Glutamatergic neuron (in vitro differentiated cells): ENCODE measurements around the gene ADRA2B. TPM values are rescaled to one million over a fixed set of nuclear protein-coding genes. Genes with fewer than 3 reads are reported as not detected.
"Not testable (repeated sequence)": the region's sequence is repeated elsewhere in the genome, so short reads cannot be mapped to it uniquely, and the experiment has no call there.

Experiments
- DNase-seq: peaks from one replicate; pipeline ENCODE4 v3.0.0; 2022
- H3K27ac Mint-ChIP-seq: one replicate; pipeline ENCODE4 v1.8.0; 2020; ENCODE audit warnings: mild to moderate bottlenecking, mixed read lengths, inconsistent platforms; ENCODE audit not compliant: unreplicated experiment
- H3K27me3 Mint-ChIP-seq: one replicate; pipeline ENCODE4 v1.8.0; 2020; ENCODE audit warnings: mild to moderate bottlenecking, moderate library complexity, mixed read lengths, inconsistent platforms; ENCODE audit not compliant: unreplicated experiment
- H3K36me3 Mint-ChIP-seq: one replicate; pipeline ENCODE4 v1.8.0; 2020; ENCODE audit warnings: mild to moderate bottlenecking, mixed read lengths, inconsistent platforms; ENCODE audit not compliant: unreplicated experiment
- H3K4me1 Mint-ChIP-seq: one replicate; pipeline ENCODE4 v1.8.0; 2020; ENCODE audit warnings: mild to moderate bottlenecking, low read depth, mixed read lengths, inconsistent platforms; ENCODE audit not compliant: unreplicated experiment
- H3K4me3 Mint-ChIP-seq: one replicate; pipeline ENCODE4 v1.8.0; 2020; ENCODE audit warnings: mild to moderate bottlenecking, mixed read lengths, inconsistent platforms; ENCODE audit not compliant: unreplicated experiment
- H3K9me3 Mint-ChIP-seq: one replicate; pipeline ENCODE4 v1.8.0; 2020; ENCODE audit warnings: mild to moderate bottlenecking, moderate library complexity, mixed read lengths, inconsistent platforms; ENCODE audit not compliant: unreplicated experiment
- total RNA-seq: library from RNA; stranded (reverse); fragmentation: NEBNext Ultra II Directional; extraction: Animal tissue kit (Norgen Biotek cat#: 25700); gene quantifications from one replicate; pipeline ENCODE4 v1.2.1, GENCODE V29; 2021; ENCODE audit not compliant: unreplicated experiment
- TF ChIP-seq, protein P1 (sequence below): fragments of 200-600 bp; sonication (generic); IDR thresholded peaks from one replicate; pipeline ENCODE4 v1.5.0; 2021; ENCODE audit not compliant: partially characterized antibody, unreplicated experiment

ADRA2B gene
- total RNA-seq, 1 donor from 2014 or later = 0.91 TPM

DNA sequence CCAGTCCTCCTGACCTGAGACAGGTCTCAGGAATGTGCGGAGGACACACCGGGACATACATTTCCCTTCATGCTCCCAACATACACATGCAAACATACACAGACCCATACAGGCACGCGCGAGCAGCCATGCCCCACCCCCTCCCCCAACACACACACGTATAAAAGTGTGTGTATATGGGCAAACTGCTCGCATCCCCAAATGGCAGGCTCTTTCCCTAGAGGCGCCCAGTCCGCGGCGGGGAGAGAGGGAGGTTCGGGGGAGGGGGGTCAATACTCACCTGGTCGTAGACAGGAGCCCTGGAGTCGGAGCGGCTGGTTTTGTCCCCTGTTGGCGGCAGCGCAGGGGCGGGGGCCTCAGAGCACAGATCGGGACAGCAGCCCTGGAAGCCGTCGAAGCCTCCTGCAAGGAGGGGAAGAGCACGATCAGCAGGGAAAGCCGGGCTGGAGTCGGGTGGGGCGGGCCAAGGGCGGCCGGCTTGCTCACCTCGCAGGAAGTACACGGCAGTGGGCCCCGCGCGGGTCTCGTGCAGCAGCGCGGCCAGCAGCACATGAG lies 28.2 kb upstream of the ADRA2B start:
- Mint-ChIP-seq H3K27ac (no peak overlapping the region), H3K36me3 (no peaks in the 10 kb centered on the region), H3K9me3 (peaks cover 2% of the 10 kb centered on the region), H3K4me3 (peak overlapping the region; percentile 72), H3K4me1 (peaks cover 11% of the 10 kb centered on the region), H3K27me3 (peaks cover 9% of the 10 kb centered on the region)
- DNase-seq = no peak
- TF ChIP-seq, protein P1, sequence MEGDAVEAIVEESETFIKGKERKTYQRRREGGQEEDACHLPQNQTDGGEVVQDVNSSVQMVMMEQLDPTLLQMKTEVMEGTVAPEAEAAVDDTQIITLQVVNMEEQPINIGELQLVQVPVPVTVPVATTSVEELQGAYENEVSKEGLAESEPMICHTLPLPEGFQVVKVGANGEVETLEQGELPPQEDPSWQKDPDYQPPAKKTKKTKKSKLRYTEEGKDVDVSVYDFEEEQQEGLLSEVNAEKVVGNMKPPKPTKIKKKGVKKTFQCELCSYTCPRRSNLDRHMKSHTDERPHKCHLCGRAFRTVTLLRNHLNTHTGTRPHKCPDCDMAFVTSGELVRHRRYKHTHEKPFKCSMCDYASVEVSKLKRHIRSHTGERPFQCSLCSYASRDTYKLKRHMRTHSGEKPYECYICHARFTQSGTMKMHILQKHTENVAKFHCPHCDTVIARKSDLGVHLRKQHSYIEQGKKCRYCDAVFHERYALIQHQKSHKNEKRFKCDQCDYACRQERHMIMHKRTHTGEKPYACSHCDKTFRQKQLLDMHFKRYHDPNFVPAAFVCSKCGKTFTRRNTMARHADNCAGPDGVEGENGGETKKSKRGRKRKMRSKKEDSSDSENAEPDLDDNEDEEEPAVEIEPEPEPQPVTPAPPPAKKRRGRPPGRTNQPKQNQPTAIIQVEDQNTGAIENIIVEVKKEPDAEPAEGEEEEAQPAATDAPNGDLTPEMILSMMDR = no peak

DNA sequence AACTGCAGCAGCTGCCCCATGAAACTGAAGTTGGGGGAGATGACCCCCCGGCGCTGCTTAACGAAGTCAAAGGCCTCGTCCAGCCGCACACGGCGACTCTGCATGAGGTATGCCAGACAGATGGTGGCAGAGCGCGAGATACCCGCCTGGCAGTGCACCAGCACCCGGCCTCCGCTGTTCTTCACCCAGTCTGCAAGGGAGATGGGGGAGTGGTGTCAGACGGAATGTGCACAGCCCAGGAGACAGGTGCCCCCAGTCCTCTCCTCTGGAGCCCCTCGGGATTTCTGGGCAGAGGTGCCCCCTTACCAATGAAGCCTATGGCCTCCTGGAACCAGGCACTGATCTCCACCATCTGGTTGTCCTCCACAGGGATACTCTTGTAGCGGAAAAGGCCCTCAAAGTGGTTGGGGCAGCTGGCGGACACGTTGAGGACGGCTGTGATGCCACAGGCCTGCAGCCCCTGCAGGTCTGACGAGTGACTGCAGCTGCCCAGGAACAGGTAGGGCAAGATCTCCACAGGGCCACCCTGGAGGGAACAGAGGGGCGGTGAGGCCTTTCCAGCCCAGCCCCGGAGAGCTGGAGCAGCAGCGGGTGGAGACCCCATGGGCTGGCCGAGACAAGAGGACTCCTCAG lies 27.6 kb upstream of the ADRA2B start:
- Mint-ChIP-seq H3K36me3 (no peaks in the 10 kb centered on the region), H3K27me3 (peaks cover 9% of the 10 kb centered on the region), H3K4me3 (peak overlapping the region; percentile 72), H3K4me1 (peaks cover 11% of the 10 kb centered on the region), H3K9me3 (peaks cover 2% of the 10 kb centered on the region), H3K27ac (no peak overlapping the region)
- TF ChIP-seq, protein P1 = peak; percentile 38
- no peak for DNase-seq

DNA sequence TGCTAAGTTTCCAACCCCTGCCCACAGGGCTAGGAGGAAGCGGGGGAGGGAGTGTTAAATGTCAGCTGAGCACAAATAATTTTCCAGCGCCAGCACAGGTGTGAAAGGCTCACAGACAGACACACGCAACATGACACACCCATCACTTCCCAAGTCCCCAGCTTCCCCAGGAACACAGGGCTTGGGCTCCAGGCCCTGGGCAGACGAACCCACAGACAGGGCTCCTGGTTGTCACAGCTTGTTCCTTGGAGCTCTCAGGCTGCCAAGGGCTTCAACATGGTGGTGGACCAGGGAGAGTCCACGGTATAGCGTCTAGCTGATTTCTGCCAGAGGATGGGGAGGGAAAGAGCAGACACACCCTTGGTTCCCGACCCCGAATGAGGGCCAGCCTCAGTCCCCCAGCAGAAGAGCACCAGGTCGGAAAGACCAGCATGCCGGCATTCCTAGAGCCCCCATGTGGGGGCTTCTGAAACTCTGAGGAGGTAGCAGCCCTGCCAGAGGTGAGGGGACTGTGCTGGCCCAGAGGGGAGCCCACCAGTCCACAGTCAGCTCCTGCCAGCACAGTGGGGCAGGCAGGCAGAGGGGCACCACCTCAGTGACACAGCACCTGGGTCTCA lies 27.0 kb upstream of the ADRA2B start:
- H3K27me3 Mint-ChIP-seq = peaks cover 9% of the 10 kb centered on the region
- H3K27ac Mint-ChIP-seq = no peak overlapping the region
- TF ChIP-seq, protein P1 = no peak
- H3K9me3 Mint-ChIP-seq = peaks cover 2% of the 10 kb centered on the region
- H3K4me1 Mint-ChIP-seq = peaks cover 10% of the 10 kb centered on the region
- peak; percentile 8 for DNase-seq
- no peak overlapping the region for H3K4me3 Mint-ChIP-seq
- H3K36me3 Mint-ChIP-seq = no peaks in the 10 kb centered on the region

DNA sequence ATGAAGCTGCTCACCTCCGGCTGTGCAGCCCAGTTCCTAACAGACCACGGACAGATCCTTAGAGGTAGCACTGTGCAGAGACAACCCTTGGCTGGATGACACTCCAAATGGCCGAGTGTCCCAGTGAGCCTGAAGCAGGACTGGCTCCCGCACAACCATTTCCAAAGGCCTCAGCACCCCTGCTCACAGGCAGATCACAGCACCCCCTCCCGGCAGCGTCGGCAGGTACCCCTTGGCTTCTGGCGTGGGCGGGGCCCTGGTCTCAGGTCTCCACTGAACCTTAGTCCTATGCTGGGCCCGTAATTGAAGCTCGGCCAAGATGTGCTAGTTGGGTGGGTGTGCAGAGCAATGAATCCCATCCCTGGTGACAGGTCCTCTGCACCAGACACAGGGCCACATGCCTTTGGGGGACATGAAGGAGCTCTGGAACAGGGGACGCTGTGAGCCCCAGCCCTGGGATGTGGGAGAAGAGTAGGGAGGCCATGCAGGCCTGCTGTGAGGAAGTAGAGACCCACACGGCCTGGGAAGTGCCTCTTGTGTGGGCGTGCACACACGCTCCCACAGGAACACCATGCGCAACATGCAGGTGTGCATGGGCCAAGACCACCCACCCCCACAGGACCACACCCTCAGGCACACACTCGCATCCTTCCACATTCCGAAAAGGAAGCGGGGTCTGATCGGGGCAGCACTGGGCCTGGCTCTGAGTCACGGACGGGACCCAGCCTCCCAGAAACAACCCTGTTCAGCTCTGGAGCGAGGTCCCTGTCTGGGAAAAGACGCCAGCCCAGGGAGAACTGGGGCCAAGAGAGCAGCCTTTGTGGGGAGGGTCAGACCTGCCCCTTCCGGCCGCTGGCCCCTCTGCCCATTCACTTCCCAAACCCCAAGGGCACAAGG lies 26.1 kb upstream of the ADRA2B start:
- DNase-seq = peak; percentile 10
- Mint-ChIP-seq H3K36me3 (no peaks in the 10 kb centered on the region), H3K27me3 (peaks cover 9% of the 10 kb centered on the region), H3K4me1 (peaks cover 4% of the 10 kb centered on the region), H3K9me3 (no peaks in the 10 kb centered on the region), H3K4me3 (no peak overlapping the region), H3K27ac (no peak overlapping the region)
- TF ChIP-seq, protein P1 = no peak

DNA sequence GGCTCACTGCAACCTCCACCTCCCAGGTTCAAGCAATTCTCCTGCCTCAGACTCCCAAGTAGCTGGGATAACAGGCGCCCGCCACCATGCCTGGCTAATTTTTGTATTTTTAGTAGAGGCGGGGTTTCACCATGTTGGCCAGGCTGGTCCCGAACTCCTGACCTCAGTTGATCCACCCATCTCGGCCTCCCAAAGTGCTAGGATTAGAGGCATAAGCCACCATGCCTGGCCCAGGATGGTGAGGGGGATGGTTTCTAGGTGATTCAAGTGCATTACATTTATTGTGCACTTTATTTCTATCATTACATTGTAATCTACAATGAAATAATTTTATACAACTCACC lies 25.2 kb upstream of the ADRA2B start:
- H3K27me3 Mint-ChIP-seq, DNase-seq, H3K27ac Mint-ChIP-seq, H3K9me3 Mint-ChIP-seq, H3K4me3 Mint-ChIP-seq, H3K4me1 Mint-ChIP-seq, H3K36me3 Mint-ChIP-seq: not testable (repeated sequence)
